Prostate gland (tissue), 2 donors: ENCODE measurements around the gene RPL28. TPM values are rescaled to one million over a fixed set of nuclear protein-coding genes. Genes with fewer than 3 reads are reported as not detected.
"Not testable (repeated sequence)": the region's sequence is repeated elsewhere in the genome, so short reads cannot be mapped to it uniquely, and the experiment has no call there.

Source experiments
- DNase-seq: peaks from one replicate; pipeline ENCODE4 v3.0.0-alpha.2; 2019; ENCODE audit warnings: low spot score
- H3K27ac ChIP-seq, 2 donors: fragments of 200-600 bp; sonication (generic); 2 replicates each; pipeline ENCODE4 v1.5.1; 2017 to 2019
- H3K27me3 ChIP-seq: fragments of 200-600 bp; sonication (generic); replicated peaks from 2 replicates; pipeline ENCODE4 v1.5.1; 2019; ENCODE audit not compliant: insufficient read depth
- H3K36me3 ChIP-seq, 2 donors: fragments of 200-600 bp; sonication (generic); 1 replicate in 1 of 2; 2 replicates in 1 of 2; pipeline versions ENCODE4 v1.5.1 to v1.8.1; 2017 to 2019
- H3K4me1 ChIP-seq: fragments of 200-600 bp; sonication (generic); replicated peaks from 2 replicates; pipeline ENCODE4 v1.5.1; 2019
- H3K4me3 ChIP-seq, 2 donors: fragments of 200-600 bp; sonication (generic); 2 replicates each; pipeline ENCODE4 v1.5.1; 2017 to 2019
- H3K9me3 ChIP-seq: fragments of 200-600 bp; sonication (generic); 2 replicates; pipeline ENCODE4 v1.5.1; 2017
- POLR2A ChIP-seq: fragments of 450-650 bp; IDR thresholded peaks from one replicate; pipeline ENCODE4 v1.6.1; 2016; ENCODE audit warnings: antibody characterized with exemption, mild to moderate bottlenecking
- POLR2AphosphoS5 ChIP-seq: sonication (generic); formaldehyde crosslinking; IDR thresholded peaks from one replicate; pipeline ENCODE4 v1.6.1; 2017; ENCODE audit warnings: antibody characterized with exemption
- WGBS: methylation state at CpG from one replicate; pipeline ENCODE4 v1.1.5; 2018; 5-methylcytosine and 5-hydroxymethylcytosine counted together
- intact Hi-C: fragments of 100-400 bp; cut with DNase I; formaldehyde crosslinking; loops from one replicate; pipeline ENCODE4 v1.14.2; 2022
- total RNA-seq, 2 donors: library from RNA; depleted of rRNA; stranded (reverse); fragments of >200 nt; gene quantifications; one replicate each; pipeline ENCODE4 v1.1.0, GENCODE V29; 2016
- TF ChIP-seq, protein P1 (sequence below), 4 experiments: fragments of 200-600 bp in 2 of 4; fragments of 450-650 bp in 2 of 4; sonication (generic) in 2 of 4; IDR thresholded peaks; 1 replicate in 3 of 4; 2 replicates in 1 of 4; pipeline ENCODE4 v1.5.1; 2016 to 2019; ENCODE audit warnings: antibody characterized with exemption in 4 of 4, mild to moderate bottlenecking in 2 of 4, moderate library complexity in 2 of 4

The RPL28 gene
- total RNA-seq, 2 donors from 2014 or later: 439 to 554 TPM

DNA sequence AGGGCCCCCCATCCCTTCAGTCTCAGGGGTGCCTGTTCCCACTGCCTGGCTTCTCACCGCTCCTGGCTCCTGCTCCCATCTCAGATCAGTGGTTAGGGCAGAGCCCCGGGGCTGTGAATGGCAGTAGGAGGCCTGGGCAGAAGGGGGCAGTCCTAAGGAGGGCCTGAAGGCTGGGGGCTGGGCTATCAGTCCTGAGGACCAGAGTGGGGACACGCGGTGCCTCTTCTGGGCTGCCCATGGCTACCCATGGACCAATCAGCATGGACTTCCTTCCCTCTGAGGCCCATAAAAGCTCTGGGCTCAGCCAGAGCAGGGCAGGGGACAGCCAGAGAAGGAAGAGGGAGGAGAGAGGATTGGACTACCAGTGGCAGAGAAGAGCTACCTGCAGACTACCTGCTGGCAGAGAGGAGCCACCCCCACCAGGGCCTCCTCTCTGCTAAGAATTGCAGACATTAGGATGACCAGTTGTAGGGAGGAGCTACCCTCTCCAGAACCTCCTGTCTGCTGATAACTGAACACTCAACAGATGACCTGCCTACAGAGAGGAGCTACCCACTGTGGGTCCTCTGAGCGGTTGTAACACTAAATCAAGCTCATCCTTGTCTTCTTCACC lies 34.0 kb downstream of the RPL28 start:
- no peaks in the 10 kb centered on the region for H3K27me3 ChIP-seq

DNA sequence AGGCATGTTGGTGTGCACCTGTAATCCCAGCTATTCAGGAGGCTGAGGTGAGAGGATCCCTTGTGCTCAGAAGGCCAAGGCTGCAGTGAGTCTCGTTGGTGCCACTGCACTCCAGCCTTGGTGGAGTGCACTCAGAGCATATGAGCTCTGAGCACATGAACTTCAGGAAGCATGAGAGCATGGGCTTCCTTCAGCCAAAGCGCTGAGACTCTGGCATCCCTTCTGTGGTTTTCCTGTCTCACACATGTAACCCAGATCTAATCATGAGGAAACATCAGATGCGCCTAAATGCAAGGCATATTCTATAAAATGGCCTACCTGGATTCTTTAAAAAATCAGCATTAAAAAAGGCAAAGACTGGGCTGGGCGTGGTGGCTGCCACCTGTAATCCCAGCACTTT lies 35.5 kb downstream of the RPL28 start:
- intact Hi-C loops, DNase-seq: not testable (repeated sequence)

More for the DNA sequence above, 34.0 kb downstream of the RPL28 start:
- no peak for DNase-seq
- Histone ChIP-seq H3K4me3 (no peak overlapping the region), H3K27ac (no peak overlapping the region), H3K9me3 (no peaks in the 10 kb centered on the region), H3K36me3 (no peaks in the 10 kb centered on the region), H3K4me1 (no peaks in the 10 kb centered on the region)
- TF ChIP-seq, protein P1, sequence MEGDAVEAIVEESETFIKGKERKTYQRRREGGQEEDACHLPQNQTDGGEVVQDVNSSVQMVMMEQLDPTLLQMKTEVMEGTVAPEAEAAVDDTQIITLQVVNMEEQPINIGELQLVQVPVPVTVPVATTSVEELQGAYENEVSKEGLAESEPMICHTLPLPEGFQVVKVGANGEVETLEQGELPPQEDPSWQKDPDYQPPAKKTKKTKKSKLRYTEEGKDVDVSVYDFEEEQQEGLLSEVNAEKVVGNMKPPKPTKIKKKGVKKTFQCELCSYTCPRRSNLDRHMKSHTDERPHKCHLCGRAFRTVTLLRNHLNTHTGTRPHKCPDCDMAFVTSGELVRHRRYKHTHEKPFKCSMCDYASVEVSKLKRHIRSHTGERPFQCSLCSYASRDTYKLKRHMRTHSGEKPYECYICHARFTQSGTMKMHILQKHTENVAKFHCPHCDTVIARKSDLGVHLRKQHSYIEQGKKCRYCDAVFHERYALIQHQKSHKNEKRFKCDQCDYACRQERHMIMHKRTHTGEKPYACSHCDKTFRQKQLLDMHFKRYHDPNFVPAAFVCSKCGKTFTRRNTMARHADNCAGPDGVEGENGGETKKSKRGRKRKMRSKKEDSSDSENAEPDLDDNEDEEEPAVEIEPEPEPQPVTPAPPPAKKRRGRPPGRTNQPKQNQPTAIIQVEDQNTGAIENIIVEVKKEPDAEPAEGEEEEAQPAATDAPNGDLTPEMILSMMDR (IDR thresholded peaks at IDR 0.05): no peak
- TF ChIP-seq POLR2AphosphoS5 (no peak), POLR2A (no peak)
- intact Hi-C loops: loop anchor here (5.0 kb wide), 1 partner anchor 277 kb away; no protein-coding TSS in a partner anchor
- 58% methylated on average over 5 of the region's 5 CpGs for WGBS

DNA sequence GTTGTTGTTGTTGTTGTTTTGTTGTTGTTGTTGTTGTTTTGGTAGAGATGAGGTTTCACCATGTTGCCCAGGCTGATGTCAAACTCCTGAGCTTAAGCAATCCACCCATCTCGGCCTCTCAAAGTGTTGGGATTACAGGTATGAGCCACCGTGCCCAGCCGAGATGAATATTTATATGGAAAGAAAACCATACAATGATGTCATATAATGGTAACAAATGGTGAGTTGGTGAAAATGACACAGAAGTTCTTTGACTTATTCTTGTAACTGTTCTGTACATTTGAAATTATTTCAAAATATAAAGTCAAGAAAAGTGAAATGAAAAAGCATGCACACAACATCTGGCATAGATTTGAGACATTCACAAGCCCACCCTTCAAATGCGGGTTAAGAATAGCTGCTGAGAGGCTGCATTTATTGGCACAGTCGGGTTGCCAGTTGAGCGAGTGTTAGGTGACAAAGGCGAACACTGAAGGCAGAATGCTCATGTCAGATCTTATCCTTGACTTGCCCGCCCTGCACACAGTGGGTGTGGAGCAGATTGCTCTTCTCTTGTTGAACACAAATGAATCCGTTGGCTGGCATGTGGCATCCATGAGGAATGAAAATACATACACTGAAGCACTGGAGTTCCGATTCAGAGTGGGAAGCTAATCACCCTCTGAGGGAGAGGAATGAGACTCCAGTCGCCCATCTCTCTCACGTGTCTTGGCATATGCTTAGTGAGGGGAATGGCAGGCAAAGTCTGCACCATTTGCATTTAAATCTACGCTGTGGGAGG lies 37.7 kb downstream of the RPL28 start:
- Histone ChIP-seq H3K4me1 (no peaks in the 10 kb centered on the region), H3K4me3 (no peak overlapping the region), H3K9me3 (no peaks in the 10 kb centered on the region), H3K27ac (no peak overlapping the region), H3K27me3 (peaks cover 2% of the 10 kb centered on the region), H3K36me3 (no peaks in the 10 kb centered on the region)
- intact Hi-C loops: no loop called here
- 52% methylated on average over 13 of the region's 13 CpGs for WGBS
- DNase-seq: no peak
- no peak for TF ChIP-seq POLR2A
- TF ChIP-seq, protein P1 (IDR thresholded peaks at IDR 0.05): no peak
- no peak for TF ChIP-seq POLR2AphosphoS5

More for the DNA sequence above, 35.5 kb downstream of the RPL28 start:
- H3K4me3 ChIP-seq, H3K36me3 ChIP-seq, H3K27ac ChIP-seq, H3K27me3 ChIP-seq, H3K4me1 ChIP-seq, H3K9me3 ChIP-seq: not testable (repeated sequence)
- 76% methylated on average over 4 of the region's 4 CpGs for WGBS

DNA sequence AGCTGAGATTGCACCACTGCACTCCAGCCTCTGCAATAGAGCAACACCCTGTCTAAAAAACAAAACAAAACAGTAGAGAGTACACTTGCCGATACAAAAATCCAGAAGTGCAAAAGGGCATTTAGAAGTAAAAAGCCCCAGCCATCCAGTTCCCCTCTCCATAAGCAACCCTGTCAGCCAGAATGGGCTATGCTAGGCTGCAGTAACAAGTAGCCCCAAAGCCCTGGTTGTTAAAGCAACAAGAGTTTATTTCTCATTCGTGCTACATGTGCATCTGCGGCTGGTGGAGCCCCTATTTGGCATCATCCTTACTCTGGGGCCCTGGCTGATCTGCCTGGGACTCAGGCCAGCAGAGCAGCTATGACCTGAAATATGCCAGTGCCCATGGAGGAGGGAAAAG lies 38.8 kb downstream of the RPL28 start:
- no peak for TF ChIP-seq POLR2AphosphoS5
- TF ChIP-seq, protein P1 (IDR thresholded peaks at IDR 0.05): no peak
- no peak for TF ChIP-seq POLR2A
- H3K4me1 ChIP-seq: no peaks in the 10 kb centered on the region
- H3K9me3 ChIP-seq: no peaks in the 10 kb centered on the region
- WGBS: 76% methylated on average over 3 of the region's 3 CpGs
- no peaks in the 10 kb centered on the region for H3K36me3 ChIP-seq
- peaks cover 2% of the 10 kb centered on the region for H3K27me3 ChIP-seq
- no peak for DNase-seq
- no peak overlapping the region for H3K27ac ChIP-seq
- intact Hi-C loops: no loop called here
- no peak overlapping the region for H3K4me3 ChIP-seq

DNA sequence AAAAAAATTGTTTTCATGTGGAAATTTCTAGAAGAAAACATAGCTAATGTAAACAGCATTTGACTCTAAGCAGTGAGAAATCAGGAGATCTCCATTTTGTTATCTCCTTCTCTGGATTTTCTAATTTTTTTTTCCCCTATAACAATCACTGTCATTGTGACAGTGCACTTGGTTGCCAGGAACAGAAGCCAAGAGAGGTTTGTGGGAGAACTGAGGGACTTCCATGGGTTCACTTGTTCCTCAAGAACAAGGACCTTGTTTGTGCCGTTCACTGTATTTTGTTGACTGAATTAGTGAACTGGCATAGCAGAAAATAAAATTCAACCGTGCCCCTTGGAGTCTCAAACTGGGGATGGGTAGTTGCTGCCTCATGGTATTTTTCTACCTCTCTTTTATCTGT lies 40.3 kb downstream of the RPL28 start:
- DNase-seq: no peak
- Histone ChIP-seq H3K9me3 (no peaks in the 10 kb centered on the region), H3K36me3 (no peaks in the 10 kb centered on the region), H3K4me3 (no peak overlapping the region), H3K27ac (no peak overlapping the region), H3K27me3 (peaks cover 7% of the 10 kb centered on the region), H3K4me1 (no peaks in the 10 kb centered on the region)
- TF ChIP-seq POLR2A (no peak), POLR2AphosphoS5 (no peak)
- TF ChIP-seq, protein P1 (IDR thresholded peaks at IDR 0.05): no peak
- intact Hi-C loops: no loop called here
- 51% methylated on average over 2 of the region's 2 CpGs for WGBS
